ENCODE data around the gene TLE4.

DNA sequence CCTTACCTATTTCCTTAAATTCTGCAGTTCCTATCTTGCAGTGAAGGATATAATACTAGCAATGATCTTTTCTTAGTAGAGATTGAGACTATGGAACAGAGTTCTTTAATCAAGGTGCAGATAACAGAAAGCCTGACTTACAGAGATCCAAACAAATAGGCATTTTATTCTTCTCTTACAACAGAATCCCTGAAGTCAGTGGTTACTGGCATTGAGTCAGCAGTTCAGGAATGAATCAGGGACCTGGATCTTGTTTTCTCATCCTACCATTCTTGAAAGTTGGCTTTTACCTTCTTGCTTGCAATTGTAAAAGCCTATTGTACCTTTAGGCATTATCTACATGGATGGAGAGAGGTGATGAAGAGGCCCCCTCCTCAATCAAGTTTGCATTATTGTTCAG, 47.5 kb upstream of the TLE4 start:
- no peak for TF ChIP-seq POLR2A (IDR thresholded peaks at IDR 0.05)
- TF ChIP-seq, protein P1, sequence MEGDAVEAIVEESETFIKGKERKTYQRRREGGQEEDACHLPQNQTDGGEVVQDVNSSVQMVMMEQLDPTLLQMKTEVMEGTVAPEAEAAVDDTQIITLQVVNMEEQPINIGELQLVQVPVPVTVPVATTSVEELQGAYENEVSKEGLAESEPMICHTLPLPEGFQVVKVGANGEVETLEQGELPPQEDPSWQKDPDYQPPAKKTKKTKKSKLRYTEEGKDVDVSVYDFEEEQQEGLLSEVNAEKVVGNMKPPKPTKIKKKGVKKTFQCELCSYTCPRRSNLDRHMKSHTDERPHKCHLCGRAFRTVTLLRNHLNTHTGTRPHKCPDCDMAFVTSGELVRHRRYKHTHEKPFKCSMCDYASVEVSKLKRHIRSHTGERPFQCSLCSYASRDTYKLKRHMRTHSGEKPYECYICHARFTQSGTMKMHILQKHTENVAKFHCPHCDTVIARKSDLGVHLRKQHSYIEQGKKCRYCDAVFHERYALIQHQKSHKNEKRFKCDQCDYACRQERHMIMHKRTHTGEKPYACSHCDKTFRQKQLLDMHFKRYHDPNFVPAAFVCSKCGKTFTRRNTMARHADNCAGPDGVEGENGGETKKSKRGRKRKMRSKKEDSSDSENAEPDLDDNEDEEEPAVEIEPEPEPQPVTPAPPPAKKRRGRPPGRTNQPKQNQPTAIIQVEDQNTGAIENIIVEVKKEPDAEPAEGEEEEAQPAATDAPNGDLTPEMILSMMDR (IDR thresholded peaks at IDR 0.05) = no peak
